Kidney tubule cell (primary cell): ENCODE measurements around the gene SCAANT1.
A peak's percentile ranks its signal among the peaks of the same experiment; 100 is the strongest.

Source experiments
- DNase-seq: peaks from one replicate; pipeline ENCODE4 v3.0.0-alpha.2; 2018; ENCODE audit warnings: low spot score

SCAANT1 gene

DNA sequence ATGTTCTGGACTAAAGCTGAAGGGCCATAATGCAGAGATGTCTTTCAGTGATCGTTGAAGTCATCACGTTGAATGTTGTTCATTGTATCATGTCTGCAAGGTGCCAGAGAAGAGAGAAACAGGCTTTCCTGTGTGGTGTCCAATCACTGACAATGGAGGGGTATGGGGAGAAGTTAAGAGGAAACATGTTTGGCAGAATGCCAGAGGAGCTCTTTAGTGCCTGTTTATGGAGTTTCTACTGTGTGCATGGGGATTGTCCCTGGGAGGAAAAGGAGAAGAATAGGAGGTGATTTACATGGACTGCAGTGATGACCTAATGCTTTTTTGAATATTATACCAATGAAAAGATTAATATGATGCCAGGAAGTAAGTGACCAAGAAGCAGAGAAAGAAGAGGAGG, 11.7 kb downstream of the SCAANT1 start:
- no peak for DNase-seq

DNA sequence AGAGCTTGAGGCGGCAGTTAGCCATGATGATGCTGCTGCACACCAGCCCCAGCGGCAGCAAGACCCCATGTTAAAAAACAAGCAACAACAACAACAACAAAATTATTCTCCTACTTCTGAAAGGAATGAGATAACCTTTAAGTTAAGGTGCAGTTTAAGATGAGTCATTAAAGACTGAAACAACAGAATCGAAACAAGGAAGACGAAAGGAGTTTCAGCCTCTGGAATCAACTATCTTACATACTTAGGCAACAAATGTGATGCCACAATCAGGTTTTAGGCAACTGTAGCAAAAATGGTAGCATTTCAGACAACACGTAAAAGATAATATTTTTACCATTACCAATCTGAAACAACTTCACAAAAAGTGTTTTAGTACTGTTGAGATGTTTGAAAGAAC, 12.2 kb downstream of the SCAANT1 start:
- DNase-seq: no peak

DNA sequence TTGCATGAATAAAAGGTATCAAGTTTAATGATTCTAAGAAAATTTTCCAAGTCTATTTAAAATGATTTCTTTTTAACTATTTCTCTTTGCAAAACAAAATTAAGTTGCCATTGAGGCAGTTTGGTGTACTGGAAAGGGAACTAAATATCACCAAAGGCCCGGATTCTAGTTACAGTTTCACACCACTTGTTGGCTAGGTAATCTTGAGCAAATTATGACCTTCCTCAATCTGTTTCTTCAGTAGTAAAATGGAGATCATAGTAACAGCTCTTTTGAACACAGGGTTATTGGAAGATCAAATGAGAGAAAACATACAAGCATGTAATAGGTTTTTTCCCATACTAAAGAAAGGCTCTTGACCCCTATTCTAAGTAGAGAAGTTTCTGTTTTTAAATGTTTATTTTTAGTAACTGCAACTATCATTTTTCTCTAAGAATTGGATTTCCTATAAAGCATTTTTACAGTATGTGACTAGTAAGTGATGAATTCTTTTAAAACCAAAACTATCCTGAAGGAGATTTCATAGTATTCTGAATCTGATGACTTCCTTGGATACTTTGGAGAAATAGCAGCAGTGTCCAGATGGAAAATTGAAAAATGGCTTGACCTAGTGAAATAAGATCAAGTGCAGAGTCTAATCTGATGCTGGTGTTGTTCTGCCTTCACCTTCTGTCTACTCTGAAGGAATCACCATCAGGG, 15.7 kb downstream of the SCAANT1 start:
- no peak for DNase-seq

DNA sequence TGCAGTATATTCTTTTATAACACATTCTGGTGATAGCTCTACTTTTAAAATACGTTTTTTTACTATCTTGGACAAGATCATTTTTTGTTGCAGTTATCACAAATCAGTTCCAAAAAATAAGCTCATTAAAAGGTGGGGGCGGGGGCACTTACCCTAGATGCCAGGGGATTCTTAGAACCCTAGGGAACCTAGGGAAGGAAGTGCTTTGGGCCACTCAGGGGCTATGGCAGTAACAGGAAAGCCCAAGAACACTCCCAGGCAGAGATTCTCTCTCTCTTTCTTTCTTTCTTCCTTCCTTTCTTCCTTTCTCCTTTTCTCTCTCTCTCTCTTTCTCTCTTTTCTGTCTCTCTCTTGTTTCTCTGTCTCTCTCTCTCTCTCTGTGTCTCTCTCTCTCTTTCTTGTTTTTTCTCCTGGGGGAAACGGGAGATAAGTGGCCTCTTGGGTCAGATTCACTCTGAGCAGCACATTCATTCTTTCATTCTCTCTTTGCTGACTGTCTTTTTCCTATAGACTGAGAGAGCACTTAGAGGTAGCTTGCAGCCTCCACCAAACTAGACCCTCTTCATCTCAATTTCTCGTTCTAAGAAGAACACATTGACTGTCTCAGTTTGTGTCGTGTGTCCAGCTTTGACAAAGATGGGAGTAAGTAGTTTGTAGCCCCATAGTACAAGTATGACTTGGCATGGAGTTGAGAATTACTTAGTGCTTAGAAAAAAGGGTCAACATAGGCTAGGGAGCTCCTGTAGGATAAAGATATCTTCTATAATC, 16.6 kb downstream of the SCAANT1 start:
- DNase-seq: no peak

DNA sequence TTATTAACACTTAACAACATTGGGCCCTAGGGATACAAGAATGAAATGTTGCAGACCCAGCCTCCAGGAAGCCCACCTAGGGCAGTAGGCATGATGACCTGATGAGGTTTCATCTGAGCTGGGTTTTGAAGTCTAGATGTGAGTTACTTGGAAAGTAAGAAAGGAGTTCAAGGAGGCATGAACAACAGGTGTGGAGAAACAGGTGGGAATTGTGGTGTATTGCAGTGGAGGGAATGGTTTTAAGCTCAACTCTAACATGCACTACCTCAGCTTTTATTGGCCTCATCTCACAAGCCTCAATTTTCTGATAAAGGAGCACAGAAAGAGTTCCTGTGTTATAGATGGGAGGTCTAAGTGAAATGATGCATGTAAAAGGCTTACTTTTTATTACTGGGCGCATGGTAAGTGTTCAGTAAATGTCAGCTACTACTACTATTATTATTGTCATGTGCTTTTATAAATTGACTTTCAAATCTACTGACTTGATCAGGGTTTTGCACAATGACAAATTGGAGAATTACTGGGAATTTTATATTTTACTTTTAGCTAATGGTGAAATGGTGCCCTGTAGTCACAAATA, 19.3 kb downstream of the SCAANT1 start:
- no peak for DNase-seq

DNA sequence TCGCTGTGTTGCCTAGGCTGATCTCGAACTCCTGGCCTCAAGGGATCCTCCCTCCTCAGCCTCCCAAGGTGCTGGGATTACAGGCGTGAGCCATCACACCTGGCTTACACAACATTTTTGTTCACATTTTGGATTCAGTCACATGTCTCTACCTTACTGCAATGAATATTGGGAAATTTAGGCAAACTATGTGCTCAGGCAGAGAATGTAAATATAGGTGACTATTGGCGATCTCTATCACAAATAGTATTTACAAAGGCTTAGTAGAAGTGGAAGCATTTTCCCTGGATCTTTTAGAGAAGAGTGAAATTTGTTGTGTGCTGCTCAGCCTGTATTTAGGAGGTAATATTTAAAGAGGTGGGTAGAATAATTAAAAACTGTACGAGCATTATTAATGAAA, 20.7 kb downstream of the SCAANT1 start:
- DNase-seq: no peak

DNA sequence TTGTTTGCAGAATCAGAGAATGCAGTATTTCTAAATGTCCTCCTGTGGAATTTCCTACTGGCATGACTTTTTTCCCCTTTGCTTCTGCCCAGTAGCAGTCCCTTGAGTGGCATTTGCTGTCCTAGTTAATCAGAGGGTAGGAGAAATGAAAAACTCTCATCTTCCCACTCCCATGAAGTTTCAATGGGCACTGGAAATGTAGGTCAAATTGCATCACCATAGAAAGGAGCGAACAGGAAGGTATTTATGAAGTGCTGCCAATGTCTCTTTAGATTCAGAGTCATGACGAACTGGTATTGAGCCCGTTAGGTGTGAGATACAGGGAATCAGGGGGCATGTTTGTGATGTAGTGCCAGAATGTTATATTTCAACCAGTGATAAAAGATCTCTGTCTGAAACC, 25.3 kb downstream of the SCAANT1 start:
- DNase-seq: no peak

DNA sequence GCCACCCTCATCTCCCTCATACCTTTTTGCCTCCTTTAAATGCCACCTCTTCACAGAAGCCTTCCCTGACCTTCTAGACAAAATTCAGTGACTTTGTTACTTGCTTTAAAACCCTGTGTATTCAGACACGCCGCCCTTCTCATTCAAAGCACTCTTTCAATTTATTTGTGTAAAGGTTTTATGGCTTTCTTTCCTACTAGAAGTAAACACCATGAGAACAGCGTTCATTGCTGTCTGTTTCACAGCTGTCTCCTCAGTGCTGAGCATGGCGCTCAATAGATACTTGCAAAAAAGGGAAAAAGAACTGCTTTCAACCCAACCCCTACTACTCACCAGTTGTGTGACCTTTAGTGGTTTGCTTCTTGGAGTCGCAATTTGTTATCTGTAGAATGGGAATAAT, 31.5 kb downstream of the SCAANT1 start:
- DNase-seq: no peak

DNA sequence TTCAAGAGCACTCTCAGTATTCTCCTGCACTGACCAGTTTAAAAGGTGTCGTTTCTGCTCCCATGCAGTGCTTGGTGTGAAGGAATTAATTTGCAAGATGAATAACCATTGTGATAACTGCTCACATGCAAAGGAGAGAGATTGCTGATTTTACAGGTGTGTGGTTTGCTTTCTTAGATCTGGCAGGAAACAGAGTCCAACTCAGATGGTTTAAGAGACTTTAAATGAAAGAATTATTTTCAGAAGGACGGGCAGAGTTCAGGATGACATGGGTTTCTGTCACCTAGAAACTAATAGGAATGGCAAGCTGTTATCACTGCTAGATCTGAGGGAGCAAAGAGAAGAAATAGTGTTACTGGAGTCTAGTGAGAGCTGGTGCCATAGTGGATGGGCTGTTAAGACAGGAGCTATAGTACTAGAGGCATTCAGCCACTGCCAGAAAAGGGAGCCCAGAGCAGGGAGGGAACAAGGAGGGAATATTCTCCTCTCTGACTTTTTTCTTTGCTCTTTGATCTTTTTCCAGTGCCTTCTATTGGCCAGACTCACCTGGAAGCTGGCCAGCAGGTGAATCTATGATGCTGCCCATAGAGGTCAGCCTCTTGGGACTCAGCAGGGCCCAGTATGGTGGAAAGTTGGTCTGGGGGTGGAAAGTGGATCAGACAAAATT, 33.7 kb downstream of the SCAANT1 start:
- DNase-seq: no peak

DNA sequence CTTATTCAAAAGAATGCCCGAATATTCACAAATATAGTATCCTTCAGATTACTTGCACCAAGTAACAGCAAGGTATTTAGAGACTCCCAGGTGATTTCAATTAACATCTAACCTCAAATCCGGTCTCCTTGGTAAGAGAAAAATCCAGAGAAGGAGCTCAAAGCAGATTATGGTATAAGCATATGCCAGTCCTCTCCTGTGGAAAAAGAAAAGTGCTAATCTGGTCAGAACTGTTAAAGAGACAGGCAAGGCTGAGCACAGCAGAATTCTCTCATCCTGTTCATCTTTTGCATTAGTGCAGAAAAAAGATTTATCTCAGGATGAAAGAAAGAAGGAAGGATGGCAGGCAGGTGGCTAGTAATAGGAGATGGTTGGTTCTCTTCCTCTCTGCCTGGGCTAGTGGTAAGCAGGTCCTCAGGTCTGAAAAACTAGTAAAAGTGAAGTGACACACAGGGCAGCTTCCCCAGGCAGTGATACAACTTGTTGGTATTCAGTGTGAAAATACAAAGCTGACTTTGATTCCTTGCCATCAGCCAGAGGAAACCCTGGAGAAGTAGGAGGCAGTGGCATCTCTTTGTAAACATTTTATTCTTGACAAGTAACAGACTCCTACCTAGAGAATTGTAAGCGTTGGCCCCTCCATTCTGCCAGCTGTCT, 34.3 kb downstream of the SCAANT1 start:
- DNase-seq: peak; percentile 28

DNA sequence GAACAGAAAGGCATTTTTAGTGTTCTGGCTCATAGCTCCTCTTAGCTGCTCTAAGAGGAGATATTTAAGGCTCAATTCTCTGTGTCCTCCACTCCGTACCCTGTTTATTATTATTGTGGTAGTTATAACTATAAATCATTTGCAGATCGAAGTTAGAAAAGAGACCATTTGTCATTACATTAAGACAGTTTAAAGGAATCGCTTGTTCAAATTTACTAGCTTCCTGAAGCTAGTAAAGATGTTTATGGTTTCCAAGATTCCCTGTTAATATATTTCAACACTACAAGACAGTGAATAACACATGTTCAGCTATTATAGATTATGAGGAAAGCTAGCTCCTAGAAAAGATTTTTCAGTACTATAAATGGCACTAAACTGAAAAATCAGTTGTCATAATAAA, 35.9 kb downstream of the SCAANT1 start:
- DNase-seq: no peak

DNA sequence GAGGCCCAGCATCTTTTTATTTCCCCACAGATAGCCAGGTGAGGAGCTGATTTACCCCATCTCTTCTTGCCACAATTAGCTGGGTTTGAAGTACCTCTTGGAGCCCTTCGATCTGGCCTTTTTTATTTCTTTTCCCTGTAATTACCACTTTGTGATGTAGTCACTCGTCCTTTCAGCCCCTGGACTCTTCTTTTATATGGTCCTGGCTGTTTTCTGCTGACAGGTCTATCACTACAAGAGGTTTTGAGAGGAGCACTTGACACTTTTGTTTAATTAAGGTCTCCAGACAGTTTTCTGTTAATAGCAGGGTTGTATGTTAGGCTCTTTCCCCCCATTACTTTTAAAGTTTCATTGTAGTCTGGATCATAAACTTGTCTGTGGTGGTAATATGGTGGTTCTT, 36.7 kb downstream of the SCAANT1 start:
- no peak for DNase-seq

DNA sequence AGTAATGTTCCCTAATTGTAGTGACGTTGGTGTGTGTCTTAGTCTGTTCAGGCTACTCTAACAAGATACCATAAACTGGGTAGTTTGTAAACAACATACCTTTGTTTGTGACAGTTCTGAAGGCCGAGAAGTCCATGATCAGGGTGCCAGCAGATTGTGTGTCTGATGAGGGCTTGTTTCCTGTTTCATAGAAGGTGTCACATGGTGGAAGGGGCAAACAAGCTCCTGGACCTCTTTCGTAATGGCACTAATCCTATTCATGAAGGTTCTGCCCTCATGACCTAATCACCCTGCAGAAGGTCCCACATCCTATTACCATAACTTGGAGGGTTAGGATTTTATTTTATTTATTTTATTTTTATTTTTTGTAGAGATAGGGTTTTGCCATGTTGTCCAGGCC, 37.4 kb downstream of the SCAANT1 start:
- DNase-seq: no peak

DNA sequence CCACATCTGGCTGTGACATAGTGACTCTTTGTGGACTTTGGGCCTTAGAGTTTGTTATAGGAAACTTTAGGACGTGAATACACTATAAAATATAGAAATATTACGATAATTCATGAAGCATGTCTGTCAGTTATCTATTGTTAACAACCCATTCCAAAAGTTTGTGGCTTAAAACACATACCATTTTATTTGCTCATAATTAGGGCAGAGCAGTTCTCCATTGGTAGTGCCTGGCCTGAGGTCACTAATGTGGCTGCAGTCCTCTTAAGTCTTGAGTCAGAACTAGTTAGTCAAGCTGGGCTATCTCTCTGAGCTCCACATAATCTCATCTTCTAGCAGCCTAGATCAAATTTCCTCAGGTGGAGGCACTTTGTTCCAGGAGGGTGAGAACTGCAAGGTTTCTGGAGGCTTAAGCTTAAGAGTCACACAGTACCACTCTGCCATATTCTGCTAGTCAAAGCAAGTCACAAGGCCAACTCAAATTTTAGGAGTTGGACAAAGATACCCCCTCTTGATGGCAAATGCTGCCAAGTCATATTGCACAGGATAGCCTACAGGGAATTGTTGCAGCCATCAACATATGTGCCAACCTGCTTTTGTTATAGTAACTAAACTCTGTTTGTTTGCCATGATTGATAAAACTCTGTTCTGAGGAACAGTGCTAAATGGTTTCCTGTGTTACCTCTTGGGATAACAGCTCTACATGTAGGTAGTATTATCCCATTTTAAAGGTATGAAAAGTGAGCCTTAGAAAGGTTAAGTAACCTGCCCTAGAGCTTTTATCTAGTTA, 39.9 kb downstream of the SCAANT1 start:
- peak; percentile 82 for DNase-seq

DNA sequence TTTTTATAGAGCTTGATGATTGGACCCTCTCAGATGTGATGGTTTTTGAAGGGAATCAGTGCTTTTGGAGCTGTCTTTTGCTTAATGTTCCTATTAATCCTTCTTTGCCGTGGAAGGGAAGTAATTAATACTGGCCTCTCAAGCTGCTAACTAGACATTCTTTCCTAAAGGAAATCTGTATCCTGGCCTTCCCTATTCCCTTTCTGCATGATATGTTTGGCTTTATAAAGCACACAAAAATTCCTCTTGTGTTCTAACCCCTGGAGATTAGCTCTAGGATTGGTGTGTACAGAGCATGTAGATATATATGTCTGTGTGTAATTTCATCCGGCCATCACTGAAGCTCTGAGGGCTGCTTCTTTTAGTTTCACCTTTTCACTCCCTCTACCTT, 41.6 kb downstream of the SCAANT1 start:
- no peak for DNase-seq

DNA sequence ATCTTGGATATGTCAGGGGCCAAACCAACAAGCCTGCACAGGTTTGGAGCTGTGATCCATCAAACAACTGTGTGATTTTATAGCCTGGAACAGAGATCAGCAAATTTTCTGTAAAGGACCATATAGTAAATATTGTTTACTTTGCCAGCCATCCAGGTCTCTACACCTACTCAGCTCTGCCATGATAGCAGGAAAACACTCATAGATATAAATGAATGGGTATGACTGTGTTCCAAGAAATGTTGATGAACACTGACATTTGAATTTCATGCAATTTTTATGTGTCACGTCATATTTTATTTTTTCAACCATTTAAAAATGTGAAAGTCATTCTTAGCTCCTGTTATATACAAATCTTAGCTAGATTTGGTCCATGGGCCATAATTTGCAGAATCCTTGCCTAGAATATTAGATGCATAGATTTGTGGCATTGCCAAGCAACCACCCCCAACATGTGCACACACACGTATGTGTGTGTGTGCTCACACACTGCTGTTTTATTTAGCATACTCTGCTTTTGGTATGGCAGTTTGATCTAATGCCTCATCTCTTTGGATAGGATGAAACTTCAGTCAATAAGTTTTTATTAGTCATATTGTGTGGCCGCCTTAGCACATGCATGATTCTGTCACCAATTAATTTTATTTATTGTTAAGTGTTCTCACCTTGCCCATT, 42.1 kb downstream of the SCAANT1 start:
- DNase-seq: no peak

DNA sequence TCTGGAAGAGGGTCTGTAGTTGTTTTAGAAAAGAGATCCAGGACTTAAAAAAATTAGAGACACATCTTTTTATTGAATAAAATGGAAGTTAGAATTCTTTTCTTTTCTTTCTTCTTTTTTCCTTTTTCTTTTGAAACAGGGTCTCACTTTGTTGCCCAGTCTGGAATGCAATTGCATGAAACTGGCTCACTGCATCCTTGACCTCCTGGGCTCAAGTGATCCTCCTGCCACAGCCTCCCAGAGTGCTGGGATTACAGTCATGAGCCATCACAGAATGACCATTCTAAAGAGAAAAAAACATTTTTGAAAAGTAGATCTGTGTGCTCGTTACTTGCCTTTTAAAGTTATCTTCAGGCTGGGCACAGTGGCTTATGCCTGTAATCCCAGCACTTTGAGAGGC, 45.0 kb downstream of the SCAANT1 start:
- DNase-seq: no peak

DNA sequence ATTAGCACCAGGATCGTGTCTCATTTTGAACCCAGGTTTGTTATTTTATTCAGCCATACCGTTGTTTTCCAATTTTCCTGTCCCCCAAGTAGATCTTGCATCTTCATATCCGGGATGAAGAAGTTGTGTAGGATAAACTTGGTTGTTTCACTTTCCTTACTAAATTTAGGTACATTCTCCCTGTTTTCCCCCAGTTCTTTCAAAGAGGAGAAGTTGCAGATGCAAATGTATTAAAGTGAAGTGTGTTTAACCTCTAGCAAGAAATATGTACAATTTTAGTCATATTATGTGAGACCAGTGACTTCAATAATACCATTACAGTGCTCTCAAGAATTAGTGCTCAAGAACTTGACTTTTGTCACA, 47.2 kb downstream of the SCAANT1 start:
- DNase-seq: no peak

DNA sequence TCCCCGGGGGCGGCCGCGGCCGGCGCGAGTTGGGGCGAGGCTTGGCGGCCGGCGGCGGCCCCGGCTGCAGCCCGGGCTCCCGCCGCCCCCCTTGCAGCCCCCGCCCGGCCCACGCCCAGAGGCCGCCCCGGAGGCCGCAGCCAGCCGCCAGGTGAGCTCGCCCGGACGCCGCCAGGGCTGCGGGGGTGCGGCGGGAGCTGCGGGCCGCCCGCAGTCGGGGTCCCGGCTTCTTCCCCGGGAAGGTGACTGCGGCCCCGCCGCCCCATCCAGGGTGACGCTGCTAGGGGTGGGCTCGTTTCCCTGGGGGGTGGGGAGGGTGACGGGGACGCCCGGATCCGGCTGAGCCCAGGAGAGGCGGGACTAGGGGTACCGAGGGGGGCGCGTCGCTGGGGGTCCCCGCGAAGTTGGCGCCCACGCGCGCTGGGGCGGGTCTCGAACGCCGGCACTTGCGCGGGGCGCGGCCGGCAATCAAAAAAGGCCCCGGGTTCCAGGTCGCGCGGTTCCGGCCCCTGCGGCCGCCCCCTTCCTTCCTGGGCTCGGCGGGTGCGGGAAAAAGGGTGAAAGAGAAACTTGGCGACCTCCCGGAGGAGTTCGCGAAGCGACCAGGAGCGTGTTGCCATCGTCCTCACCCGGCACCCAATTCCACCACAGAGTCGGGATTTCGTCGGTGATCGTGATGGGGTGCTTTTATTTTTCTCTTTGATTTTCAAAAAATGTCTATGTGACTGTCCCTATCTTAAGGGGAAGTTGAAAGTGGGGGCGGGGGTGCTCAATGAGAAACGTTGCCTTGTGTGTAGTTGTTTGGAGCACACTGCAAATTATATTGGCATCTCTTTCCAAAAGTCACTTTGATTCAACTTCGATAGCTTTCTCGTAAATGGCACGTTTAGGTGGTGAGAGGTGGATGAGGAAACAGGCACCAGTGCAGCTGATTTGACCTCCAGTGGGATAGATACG, 47.9 kb downstream of the SCAANT1 start:
- DNase-seq: peak; percentile 41
